HG03565 (cell line): ENCODE results near the gene TMEM109.

Source experiments
- ATAC-seq: cut with Tn5 transposase; IDR thresholded peaks from one replicate; pipeline ENCODE4 v1.9.1; 2021; ENCODE audit warnings: mild to moderate bottlenecking, moderate library complexity; ENCODE audit not compliant: unreplicated experiment

The TMEM109 gene

DNA sequence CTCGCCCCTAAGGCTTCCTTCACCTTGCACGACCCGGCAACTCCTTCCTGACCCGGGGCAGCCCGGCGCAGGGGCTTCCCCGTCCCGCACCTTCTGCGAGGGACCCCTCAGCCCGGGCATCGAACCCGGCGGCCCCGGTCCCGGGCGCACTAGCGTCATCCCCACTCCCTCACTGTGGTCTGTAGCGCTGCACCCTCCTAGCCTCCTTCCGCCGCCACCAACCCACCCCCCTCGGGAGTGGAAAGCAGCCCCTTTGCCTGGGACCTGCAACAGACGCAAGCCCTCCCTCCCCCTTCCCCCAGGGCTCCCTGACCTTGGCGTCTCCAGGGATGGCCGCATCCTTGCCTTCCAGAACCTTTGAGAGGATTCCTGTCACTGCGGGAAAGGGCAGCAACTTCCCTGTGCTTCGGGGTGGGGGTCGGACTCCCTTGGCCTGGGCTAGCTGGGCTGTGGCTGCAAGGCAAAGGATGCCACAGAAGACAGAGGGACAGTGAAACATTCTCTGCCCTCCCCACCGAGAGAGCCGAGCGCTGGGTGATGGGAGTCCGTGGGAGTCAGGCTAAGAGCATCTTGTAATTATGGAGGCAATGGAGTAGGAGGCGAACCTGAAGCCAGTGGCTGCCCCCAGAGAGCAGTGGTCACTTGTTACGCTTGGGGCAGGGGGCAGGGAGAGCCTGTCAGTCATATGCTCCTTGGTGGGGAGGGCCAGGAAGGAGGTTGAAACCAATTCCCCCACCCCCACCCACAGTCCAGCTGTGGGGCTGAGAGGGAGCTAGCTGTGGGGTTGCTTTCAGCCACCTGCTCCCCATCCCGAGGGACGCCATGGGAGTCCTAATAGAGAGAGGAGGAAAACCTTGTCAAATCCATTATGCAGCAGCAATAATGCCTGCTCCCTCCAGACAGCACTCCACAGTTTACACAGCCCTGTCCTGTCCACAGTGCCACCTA lies 11.2 kb downstream of the TMEM109 start:
- no peak for ATAC-seq

DNA sequence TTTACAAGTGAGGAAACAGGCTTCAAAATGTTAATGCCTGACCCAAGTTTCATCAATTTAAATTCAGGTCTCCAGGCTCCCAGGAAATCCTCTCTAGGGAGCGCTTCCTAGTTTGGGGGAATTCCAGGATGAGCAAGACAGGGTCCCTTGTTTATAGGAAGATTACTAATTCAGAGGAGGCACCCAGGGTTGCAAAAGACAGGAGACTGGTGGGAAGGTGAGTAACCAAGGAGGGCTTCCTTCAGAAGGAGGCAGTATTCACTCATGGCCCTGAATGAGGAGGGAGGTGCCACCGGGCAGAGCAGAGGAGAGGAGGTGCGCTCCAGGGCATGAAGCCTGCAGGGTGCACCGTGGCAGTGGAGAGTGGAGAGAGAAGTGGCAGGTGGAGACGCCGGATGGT lies 11.9 kb downstream of the TMEM109 start:
- no peak for ATAC-seq

DNA sequence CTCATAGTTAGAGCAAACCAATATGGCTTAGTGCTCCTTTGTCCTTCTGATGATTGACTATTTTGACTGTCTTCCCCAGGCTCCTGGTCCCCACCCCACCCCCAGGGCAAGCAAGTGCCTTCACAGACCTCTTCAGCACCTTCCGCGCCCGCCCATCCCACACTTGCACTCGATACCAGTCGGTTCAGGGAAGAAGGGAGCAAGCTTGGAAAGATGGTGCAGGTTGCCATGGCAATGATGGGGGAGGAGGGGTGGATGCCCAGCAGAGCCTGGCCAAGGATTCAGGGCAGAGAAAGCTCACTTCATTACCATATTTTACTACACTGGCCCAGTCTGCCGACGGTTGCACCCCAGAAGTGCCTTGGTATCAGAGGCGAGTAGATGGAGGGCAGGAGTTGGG lies 12.5 kb downstream of the TMEM109 start:
- ATAC-seq = no peak

DNA sequence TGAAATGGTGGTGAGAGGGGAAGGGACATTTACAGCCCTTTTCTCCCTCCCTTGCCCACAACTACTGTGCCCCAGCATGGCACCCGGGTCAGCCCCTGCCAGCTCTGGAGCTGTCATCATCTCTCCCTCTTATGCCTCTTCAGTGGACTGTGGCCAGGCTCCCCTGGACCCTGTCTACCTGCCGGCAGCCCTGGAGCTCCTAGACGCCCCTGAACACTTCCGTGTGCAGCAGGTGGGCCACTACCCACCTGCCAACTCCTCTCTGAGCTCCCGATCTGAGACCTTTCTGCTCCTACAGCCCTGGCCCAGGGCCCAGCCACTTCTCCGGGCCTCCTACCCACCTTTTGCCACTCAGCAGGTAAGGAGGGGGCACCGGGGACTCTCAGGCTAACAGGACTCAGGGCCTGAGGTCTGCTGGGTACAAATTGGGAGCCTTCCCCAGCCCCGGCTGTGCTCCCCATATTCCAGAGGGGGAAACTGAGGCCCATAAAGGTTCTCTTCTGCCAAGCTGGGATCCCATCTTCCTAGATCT lies 13.2 kb downstream of the TMEM109 start:
- ATAC-seq = no peak

DNA sequence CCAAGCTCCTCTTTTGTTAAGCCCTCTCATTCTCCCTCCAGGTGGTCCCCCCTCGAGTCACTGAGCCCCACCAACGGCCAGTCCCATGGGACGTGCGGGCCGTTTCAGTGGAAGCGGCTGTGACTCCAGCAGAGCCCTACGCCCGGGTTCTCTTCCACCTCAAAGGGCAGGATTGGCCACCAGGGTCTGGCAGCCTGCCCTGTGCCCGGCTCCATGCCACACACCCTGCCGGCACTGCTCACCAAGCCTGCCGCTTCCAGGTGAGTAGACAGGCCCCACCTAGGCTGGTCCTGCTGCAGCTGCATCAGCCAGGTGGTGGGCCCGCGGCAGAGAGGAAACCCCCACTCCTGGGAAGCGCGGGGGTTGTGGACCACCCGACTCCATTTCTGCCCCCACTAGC lies 13.6 kb downstream of the TMEM109 start:
- ATAC-seq = no peak

DNA sequence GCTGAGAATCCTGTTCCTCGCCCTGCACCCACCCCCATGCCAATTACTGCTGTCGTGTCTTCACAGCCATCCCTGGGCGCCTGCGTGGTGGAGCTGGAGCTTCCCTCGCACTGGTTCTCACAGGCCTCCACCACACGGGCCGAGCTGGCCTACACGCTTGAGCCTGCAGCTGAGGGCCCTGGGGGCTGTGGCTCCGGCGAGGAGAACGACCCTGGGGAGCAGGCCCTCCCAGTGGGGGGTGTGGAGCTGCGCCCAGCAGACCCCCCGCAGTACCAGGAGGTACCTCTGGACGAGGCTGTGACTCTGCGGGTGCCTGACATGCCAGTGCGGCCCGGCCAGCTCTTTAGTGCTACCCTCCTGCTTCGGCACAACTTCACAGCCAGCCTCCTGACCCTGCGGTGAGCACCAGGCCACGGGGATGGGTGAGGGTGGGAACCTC lies 14.6 kb downstream of the TMEM109 start:
- ATAC-seq = no peak

DNA sequence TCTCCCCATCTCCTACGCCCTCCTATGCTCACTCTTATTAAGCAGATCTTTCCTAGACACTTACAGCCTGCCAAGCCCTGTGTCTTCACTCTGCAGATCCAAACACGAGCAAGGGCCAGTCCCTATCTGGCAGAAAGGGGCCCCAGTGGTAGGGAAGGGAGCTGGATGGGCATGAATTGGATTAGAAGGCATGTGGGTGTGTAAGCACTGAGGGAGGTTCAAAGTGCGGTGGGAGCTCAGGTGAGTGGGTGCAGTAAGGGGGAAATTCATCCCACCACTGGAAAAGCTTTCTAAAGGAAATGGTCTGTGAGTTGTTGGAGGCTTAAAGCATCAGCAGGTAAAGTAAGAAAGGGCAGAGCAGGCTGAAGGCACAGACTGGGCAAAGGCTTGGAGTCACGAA lies 15.8 kb downstream of the TMEM109 start:
- no peak for ATAC-seq

DNA sequence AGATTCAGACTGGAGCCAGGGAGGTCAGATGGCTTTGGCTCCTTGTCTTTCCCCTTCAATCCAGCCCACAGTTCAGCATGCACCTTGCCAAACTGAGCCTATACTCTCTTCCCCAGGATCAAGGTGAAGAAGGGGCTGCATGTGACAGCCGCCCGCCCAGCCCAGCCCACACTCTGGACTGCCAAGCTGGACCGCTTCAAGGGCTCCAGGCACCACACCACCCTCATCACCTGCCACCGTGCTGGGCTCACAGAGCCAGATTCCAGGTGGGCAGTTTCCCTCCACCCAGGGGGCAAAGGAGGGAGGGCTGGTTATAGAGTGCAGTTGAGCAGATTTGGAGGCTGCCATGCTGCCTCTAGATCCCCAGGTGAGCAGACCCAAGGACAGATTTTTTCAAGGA lies 16.4 kb downstream of the TMEM109 start:
- no peak for ATAC-seq

DNA sequence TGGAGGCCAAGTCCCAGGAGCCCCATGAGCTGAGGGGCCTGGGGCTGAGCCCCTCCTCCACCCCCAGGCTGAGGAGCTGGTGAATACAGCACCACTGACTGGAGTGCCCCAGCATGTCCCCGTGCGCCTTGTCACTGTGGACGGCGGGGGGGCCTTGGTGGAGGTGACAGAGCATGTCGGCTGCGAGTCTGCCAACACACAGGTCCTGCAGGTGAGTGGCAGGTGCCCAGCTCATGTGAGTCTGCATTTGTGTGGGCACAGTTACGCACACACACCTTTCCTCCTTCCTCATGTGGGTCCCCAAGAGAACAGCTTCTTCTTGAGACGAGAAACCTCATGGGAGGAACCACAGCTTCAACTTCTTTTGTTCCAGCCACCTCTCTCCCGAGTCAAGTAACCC lies 18.0 kb downstream of the TMEM109 start:
- ATAC-seq = no peak

DNA sequence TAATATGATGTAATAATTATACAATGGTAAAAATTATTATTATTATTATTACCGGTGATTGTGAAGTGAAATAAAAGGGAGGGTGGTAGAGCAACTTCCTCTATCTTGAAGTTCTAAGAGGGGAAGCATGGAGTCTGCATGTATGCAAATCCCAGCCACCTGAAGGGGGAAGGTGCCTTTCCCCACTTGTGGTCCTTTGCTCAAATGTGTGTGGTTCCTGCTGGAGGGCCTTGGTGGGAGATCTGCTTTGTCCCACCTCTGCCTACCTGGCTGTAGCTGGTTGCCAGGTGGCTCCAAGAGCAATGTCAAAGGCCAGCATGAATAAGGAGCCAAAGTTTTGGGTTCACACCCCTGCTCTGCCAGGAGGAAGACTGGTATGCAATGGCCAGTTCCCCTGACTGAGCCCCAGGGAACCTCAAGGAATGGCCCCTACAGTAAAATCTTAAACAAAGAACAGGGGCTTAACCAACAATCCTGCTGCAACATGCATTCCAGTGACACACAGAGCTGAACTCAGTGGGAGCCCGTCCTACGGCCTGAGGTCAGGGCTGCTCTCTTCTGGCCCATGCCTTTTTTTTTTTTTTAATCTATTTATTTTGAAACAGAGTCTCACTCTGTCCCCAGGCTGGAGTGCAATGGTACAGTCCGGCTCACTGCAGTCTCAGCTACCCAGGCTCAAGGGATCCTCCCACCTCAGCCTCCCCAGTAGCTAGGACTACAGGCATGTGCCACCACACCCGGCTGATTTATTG lies 18.8 kb downstream of the TMEM109 start:
- ATAC-seq = no peak

DNA sequence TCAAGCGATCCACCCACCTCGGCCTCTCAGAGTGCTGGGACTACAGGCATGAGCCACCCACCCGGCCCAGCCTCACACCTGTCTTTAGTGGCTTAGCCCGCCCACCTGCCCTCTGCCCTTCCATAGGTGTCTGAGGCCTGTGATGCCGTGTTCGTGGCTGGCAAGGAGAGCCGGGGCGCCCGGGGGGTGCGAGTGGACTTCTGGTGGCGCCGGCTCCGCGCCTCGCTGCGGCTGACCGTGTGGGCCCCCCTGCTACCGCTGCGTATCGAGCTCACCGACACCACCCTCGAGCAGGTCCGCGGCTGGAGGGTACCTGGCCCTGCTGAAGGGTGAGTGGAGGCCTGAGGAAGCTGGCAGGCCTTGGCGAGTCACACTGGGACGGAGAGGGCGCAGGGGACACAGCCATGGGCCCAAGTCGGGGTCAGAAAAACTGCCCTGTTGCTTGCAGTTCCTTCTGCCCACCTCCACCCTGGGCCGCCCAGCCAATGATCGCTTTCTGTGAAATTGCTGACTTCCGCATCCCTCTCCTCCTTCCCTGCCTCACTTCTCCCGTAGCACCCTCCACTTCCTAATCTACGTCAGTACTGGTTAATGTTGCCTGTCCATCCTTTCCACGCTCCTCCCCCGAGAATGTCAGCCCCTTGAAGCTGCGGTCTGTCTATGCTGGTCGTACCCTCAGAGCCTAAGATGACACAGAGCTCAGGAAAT lies 19.6 kb downstream of the TMEM109 start:
- ATAC-seq = no peak

DNA sequence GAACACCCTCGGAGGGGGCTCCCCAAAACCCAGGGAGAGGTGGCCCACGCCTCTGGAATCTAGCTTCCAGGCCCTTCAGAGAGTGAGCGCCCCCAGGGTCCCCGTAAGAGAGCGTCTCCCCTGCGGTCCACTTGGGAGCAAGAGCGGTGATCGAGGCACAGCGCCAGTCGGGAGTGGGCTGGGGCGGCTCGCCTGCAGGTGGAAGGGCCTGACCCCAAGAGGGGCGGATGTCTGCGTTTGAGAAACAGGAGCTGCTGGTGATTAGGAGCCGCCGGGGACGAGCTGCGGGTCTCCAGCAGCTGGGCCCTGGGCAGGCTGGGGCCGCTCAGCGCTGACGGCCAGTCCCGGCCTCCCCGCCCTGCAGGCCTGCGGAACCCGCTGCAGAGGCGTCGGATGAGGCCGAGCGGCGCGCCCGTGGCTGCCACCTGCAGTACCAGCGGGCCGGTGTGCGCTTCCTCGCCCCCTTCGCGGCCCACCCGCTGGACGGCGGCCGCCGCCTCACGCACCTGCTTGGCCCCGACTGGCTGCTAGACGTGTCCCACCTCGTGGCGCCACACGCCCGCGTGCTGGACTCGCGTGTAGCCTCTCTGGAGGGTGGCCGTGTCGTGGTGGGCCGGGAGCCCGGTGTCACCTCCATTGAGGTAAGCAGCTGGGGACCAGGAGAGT lies 20.3 kb downstream of the TMEM109 start:
- no peak for ATAC-seq

DNA sequence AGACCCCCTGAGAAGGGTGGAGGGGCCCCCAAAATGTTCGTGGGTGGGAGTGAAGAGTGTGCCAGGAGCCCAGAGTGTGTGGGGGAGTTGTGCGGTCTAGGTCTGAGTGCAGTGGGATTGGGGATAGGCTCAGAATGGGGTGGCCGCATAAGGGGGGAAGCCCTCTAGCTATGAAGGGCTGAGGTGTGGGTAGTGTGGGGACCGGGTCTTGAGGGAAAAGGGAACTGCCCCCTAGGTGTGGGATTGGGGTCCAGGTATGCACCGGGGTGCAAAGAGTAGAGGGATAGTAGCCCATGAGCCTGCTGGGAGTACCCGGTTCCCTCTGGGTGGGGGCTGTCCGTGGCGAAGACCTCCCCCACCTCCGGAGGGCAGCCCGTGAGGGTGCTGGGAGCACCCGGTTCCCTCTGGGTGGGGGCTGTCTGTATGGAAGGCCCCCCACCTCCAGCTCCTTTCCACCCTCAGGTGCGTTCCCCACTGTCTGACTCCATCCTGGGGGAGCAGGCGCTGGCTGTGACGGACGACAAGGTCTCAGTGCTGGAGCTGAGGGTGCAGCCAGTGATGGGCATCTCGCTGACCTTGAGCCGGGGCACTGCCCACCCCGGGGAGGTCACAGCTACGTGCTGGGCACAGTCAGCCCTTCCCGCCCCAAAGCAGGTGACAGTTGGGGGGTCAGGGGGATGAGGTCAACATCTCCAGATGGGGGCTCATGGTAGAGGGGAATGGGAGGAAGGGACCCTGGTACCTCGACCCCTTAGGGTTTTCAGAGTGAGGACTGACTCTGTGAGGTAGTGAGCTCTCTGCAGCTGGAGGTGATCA lies 21.0 kb downstream of the TMEM109 start:
- ATAC-seq = no peak

DNA sequence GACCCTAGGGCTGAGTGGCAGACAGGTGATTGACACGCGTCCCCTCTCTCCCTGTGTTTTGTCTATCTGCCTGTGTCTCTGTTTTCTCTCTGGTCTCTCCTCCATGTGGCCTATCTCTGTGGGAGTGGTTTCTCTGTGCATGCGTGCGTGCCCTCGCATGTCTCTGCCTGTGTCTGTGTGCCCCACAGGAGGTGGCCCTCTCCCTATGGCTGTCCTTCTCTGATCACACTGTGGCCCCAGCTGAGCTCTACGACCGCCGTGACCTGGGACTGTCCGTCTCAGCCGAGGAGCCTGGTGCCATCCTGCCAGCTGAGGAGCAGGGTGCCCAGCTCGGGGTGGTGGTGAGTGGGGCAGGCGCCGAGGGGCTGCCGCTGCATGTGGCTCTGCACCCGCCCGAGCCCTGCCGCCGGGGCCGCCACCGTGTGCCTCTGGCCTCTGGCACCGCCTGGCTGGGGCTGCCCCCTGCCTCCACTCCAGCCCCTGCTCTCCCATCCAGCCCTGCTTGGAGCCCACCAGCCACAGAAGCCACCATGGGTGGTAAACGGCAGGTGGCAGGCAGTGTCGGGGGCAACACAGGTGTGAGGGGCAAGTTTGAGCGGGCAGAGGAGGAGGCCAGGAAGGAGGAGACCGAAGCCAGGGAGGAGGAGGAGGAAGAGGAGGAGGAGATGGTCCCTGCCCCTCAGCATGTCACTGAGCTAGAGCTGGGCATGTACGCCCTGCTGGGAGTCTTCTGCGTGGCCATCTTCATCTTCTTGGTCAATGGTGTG lies 21.9 kb downstream of the TMEM109 start:
- ATAC-seq = no peak

DNA sequence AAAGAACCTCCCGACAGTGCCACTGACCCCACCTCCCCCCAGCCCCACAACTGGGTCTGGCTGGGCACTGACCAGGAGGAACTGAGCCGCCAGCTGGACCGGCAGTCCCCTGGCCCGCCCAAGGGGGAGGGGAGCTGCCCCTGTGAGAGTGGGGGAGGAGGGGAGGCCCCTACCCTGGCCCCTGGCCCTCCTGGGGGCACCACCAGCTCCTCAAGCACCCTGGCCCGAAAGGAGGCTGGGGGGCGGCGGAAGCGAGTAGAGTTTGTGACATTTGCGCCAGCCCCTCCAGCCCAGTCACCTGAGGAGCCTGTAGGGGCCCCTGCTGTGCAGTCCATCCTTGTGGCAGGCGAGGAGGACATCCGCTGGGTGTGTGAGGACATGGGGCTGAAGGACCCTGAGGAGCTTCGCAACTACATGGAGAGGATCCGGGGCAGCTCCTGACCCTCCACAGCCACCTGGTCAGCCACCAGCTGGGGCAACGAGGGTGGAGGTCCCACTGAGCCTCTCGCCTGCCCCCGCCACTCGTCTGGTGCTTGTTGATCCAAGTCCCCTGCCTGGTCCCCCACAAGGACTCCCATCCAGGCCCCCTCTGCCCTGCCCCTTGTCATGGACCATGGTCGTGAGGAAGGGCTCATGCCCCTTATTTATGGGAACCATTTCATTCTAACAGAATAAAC lies 22.6 kb downstream of the TMEM109 start:
- ATAC-seq = no peak

DNA sequence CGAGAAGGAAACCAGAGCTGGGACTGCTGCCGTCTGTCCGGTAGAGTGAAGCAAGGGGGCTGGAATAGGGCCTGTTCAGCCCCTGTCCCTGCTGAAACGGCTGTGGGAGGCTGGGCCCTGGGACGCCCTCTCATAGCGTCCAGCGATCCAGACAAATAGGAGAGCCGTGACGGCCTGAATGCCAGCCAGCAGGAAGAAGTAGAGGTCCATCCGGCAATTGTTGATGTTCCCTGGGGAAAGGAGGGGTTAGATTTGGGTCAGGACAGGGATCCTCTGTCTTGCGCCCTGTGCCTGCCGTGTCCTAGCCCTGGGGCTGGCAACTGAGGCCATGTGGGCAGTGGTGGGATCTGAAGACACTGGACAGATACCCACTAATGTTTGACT lies 23.2 kb downstream of the TMEM109 start:
- no peak for ATAC-seq

DNA sequence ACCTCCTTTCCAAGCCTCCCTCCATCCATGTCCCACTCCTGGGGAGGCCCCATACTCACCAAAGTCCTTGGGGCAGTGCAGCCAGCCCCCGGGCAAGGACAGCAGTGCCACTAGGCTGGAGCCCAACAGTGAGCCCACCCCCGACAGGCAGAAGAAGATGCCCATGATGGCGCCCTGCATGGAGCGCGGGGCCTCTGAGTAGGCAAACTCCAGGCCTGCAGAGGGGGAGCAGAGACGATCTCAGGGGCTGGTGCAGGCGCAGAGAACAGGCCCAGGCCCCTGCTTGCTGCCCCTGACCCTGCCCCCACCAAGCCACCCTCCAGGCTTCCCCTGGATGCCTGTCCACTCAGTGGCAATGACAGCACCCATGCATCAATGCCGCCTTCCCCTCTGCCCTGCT lies 23.9 kb downstream of the TMEM109 start:
- no peak for ATAC-seq

DNA sequence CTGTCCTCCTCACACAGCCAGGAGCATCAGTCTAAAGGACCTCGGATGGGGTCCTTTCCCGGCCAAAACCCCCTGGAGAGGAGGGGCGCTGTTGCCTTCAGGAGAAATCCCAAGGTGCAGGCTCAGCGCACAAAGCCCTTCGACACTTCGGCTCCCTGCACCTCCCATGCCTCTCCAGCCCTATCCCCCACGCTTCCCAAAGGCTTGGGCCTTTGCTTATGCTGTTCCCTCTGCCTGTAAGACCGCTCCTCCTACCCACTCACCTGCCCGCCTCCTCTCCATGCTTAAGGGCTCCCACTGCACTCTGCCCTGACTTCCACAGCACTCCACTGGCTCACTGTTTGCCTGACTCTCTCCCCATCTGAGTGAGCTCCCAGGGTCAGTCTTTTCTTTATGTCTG lies 24.5 kb downstream of the TMEM109 start:
- no peak for ATAC-seq

DNA sequence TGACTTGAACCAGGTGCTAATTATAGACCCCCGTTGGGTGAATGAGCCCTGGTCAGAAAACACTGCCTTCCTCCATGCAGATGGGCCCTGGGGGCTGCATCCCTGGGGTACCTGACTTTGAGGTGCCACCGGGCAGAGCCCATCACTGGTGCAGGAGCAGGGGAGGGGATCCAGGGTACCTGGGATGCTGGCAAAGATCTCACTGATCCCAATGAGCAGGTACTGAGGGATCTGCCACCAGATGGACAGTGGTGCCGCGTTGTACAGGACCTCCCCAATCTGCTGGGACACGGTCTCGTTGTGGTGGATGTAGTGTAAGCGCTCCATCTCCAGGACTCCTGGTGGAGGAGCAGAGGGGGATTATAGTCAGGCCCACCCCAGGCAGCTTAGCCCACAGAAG lies 25.3 kb downstream of the TMEM109 start:
- ATAC-seq = no peak
